ENCODE measurements around the gene AHDC1. TPM values are rescaled to one million over a fixed set of nuclear protein-coding genes. Genes with fewer than 3 reads are reported as not detected.
A peak's percentile ranks its signal among the peaks of the same experiment; 100 is the strongest.

AHDC1 gene
- total and polyA plus RNA-seq, 9 of the 15 experiments (the other 6 are each of a cell fraction or from before 2014, with no cell fraction given), result 0.21 to 36.4 (median 4.7) TPM

GRCh38 chr1:27525296-27526272, 78.4 kb downstream of the AHDC1 start (continued):
- TF ChIP-seq REST (IDR thresholded peaks at IDR 0.05; ENCODE audit: borderline replicate concordance), result no peak
- 0 out of 2 replicates have a peak, but pooled peaks have one; percentile 63 for TF ChIP-seq REST (CRISPR knock-in tag; IDR thresholded peaks at IDR 0.05; ENCODE audit: low read depth)
- no peak for TF ChIP-seq ZNF551 (CRISPR knock-in tag; IDR thresholded peaks at IDR 0.05)
- TF ChIP-seq KLF6 (CRISPR knock-in tag; IDR thresholded peaks at IDR 0.05; ENCODE audit: borderline replicate concordance), result no peak
- peak; percentile 74; the same call in 1 of the 2 replicates for TF ChIP-seq ARID4B (CRISPR knock-in tag; IDR thresholded peaks at IDR 0.05)
- TF ChIP-seq POLR2G (IDR thresholded peaks at IDR 0.05; ENCODE audit: low read depth, low read length), result peak; percentile 61
- no peak for TF ChIP-seq ZNF696 (CRISPR knock-in tag; conservative IDR thresholded peaks at IDR 0.05)
- TF ChIP-seq ZBTB12 (CRISPR knock-in tag; IDR thresholded peaks at IDR 0.05), result no peak
- TF ChIP-seq ZBTB17 (CRISPR knock-in tag; IDR thresholded peaks at IDR 0.05), result 0 out of 2 replicates have a peak, but pooled peaks have one; percentile 26
- TF ChIP-seq SREBF2 (CRISPR knock-in tag; IDR thresholded peaks at IDR 0.05), result 0 out of 2 replicates have a peak, but pooled peaks have one; percentile 54
- 0 out of 4 replicates have a peak, but pooled peaks of 1 of the 2 experiments have one; percentile 15 for TF ChIP-seq ARNT (IDR thresholded peaks at IDR 0.05)

Measured in K562 (cell line).